OCI-LY1 (cell line): ENCODE results near the gene TRIM25.

Experiments used
- H2AFZ ChIP-seq: fragments of 200-600 bp; sonication (generic), shearing (Covaris generic); 2 replicates; pipeline ENCODE4 v1.6.0; 2014; ENCODE audit warnings: antibody characterized with exemption, mild to moderate bottlenecking, low read length
- H3F3A ChIP-seq: fragments of 200-600 bp; sonication (generic), shearing (Covaris generic); 2 replicates; pipeline ENCODE4 v1.6.0; 2014; ENCODE audit warnings: mild to moderate bottlenecking, antibody characterized with exemption, low read length, moderate library complexity; ENCODE audit not compliant: insufficient read depth
- H3K27ac ChIP-seq: fragments of 200-600 bp; sonication (generic); 2 replicates; pipeline ENCODE4 v1.5.1; 2014; ENCODE audit warnings: low read length, mixed run types, mild to moderate bottlenecking, low read depth; ENCODE audit not compliant: poor library complexity, severe bottlenecking
- H3K27me3 ChIP-seq: fragments of 200-600 bp; sonication (generic); 2 replicates; pipeline ENCODE4 v1.6.0; 2014; ENCODE audit warnings: antibody characterized with exemption, mild to moderate bottlenecking, low read length, moderate library complexity; ENCODE audit not compliant: insufficient read depth
- H3K36me3 ChIP-seq: fragments of 200-600 bp; sonication (generic); 2 replicates; pipeline ENCODE4 v1.6.1; 2014; ENCODE audit warnings: mild to moderate bottlenecking, antibody characterized with exemption, low read length, moderate library complexity, mixed read lengths; ENCODE audit not compliant: insufficient read depth
- H3K4me1 ChIP-seq: fragments of 200-600 bp; sonication (generic); 2 replicates; pipeline ENCODE4 v1.5.1; 2014; ENCODE audit warnings: mild to moderate bottlenecking, low read length, moderate library complexity; ENCODE audit not compliant: insufficient read depth, severe bottlenecking
- H3K4me2 ChIP-seq: fragments of 200-600 bp; sonication (generic), shearing (Covaris generic); 2 replicates; pipeline ENCODE4 v1.6.1; 2014; ENCODE audit warnings: low read length
- H3K4me3 ChIP-seq: fragments of 200-600 bp; sonication (generic); 2 replicates; pipeline ENCODE4 v1.5.1; 2014; ENCODE audit warnings: low read length, low read depth, mild to moderate bottlenecking, mixed read lengths; ENCODE audit not compliant: poor library complexity, severe bottlenecking
- H3K79me2 ChIP-seq: fragments of 200-600 bp; shearing (Covaris generic); 2 replicates; pipeline ENCODE4 v1.6.1; 2016; ENCODE audit warnings: mixed run types, low read length, mixed read lengths; ENCODE audit not compliant: insufficient read depth
- H3K9ac ChIP-seq: fragments of 200-600 bp; sonication (generic), shearing (Covaris generic); 2 replicates; pipeline ENCODE4 v1.6.1; 2014; ENCODE audit warnings: mild to moderate bottlenecking, low read length, mixed read lengths
- H3K9me2 ChIP-seq: fragments of 200-600 bp; sonication (generic), shearing (Covaris generic); 2 replicates; pipeline ENCODE4 v1.6.1; 2014; ENCODE audit warnings: low read depth, mild to moderate bottlenecking, low read length, mixed read lengths
- H3K9me3 ChIP-seq: fragments of 200-600 bp; shearing (Covaris generic); 2 replicates; pipeline ENCODE4 v1.6.1; 2014; ENCODE audit warnings: low read length, mixed read lengths
- H4K20me1 ChIP-seq: fragments of 200-600 bp; sonication (generic), shearing (Covaris generic); 2 replicates; pipeline ENCODE4 v1.6.0; 2016; ENCODE audit warnings: mild to moderate bottlenecking, low read length; ENCODE audit not compliant: insufficient read depth
- CTCF ChIP-seq: fragments of 200-600 bp; sonication (generic), shearing (Covaris generic); IDR thresholded peaks from 2 replicates; pipeline ENCODE4 v1.5.1; 2017; ENCODE audit warnings: mild to moderate bottlenecking, antibody characterized with exemption, low read length, moderate library complexity, mixed read lengths
- EZH2 ChIP-seq: fragments of 200-600 bp; sonication (generic), shearing (Covaris generic); IDR thresholded peaks from 2 replicates; pipeline ENCODE4 v1.8.0; 2017; ENCODE audit warnings: borderline replicate concordance, mixed run types, mild to moderate bottlenecking, antibody characterized with exemption, low read length, moderate library complexity, mixed read lengths

Gene TRIM25

DNA sequence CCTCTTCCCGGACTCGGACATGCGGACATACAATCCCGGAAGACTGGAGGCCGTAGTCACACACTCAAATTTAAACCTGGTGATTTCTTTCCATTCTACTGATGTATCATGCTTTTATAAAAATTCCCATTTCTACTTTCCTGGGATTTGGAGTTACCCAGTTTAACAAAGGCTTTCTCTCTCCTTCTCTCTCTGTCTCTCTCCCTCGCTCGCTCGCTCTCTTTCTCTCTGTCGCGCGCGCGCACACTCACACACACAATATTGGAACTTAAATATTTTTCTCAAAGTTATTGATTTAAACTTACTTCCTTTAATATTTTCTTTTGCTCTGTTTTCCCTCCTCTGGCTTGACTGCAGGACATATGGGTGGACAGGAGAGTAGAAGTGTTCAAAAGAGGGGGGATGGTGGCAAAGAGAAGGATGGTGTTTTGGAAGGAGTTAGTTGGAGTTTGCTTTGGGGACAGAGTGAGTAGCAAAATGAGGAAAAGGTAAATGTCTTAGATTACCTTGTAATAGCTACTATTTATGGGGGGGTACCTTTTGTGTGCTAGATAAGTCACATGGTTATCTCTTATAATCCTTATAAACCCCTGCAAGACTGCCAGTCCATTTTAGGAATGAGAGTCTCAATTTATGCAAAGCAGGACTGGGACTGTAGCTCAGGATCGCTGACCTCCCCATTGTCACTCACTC, 878 bp upstream of the TRIM25 start:
- H3K9ac ChIP-seq: peak overlapping the region; percentile 77
- peaks cover 3% of the 10 kb centered on the region; the same call in 1 of the 2 replicates for H3F3A ChIP-seq
- TF ChIP-seq CTCF (no peak), EZH2 (no peak)
- peaks cover 6% of the 10 kb centered on the region; the same call in 1 of the 2 replicates for H3K9me3 ChIP-seq
- H3K36me3 ChIP-seq: peaks cover 7% of the 10 kb centered on the region; the same call in 1 of the 2 replicates
- peaks cover 38% of the 10 kb centered on the region for H3K4me1 ChIP-seq
- H3K9me2 ChIP-seq: no peaks in the 10 kb centered on the region
- H3K4me2 ChIP-seq: peak overlapping the region; percentile 76
- H3K27ac ChIP-seq: no peak overlapping the region
- peaks cover 11% of the 10 kb centered on the region for H3K79me2 ChIP-seq
- H3K4me3 ChIP-seq: peak overlapping the region; percentile 76
- H3K27me3 ChIP-seq: no peaks in the 10 kb centered on the region
- no peak overlapping the region; the same call in 1 of the 2 replicates for H2AFZ ChIP-seq
- no peaks in the 10 kb centered on the region for H4K20me1 ChIP-seq

DNA sequence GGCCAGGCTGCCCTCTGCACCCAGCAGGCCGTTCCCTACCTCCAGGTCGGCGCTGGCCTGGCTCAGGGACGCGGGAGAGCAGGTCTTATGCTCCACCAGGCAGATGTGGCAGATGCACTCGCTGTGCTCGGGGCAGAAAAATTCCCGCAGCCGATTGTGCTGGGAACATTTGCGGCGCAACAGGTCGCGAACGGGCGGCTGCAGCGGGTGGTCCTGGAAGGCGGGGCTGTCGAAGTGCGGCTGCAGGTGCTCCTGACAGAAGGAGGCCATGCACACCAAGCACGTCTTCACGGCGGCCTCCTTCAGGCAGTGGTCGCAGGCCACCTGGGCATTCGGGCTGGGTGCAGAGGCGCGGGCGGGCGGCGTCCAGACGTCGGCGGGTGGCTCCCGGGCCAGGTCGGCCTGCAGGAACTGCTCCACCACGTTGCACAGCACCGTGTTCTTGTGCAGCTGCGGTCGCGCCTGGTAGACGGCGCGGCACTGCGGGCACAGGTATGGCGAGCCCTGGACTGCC, 439 bp downstream of the TRIM25 start:
- Histone ChIP-seq H3K4me2 (peak overlapping the region; percentile 76), H3F3A (peaks cover 3% of the 10 kb centered on the region; the same call in 1 of the 2 replicates), H3K9me2 (no peaks in the 10 kb centered on the region), H3K9me3 (peaks cover 6% of the 10 kb centered on the region; the same call in 1 of the 2 replicates), H3K4me3 (peak overlapping the region; percentile 76), H3K79me2 (peaks cover 11% of the 10 kb centered on the region), H4K20me1 (no peaks in the 10 kb centered on the region), H3K4me1 (peaks cover 46% of the 10 kb centered on the region), H3K27ac (no peak overlapping the region), H3K27me3 (no peaks in the 10 kb centered on the region), H3K36me3 (peaks cover 10% of the 10 kb centered on the region; the same call in 1 of the 2 replicates), H2AFZ (no peak overlapping the region), H3K9ac (peak overlapping the region; percentile 77)
- no peak for TF ChIP-seq EZH2

DNA sequence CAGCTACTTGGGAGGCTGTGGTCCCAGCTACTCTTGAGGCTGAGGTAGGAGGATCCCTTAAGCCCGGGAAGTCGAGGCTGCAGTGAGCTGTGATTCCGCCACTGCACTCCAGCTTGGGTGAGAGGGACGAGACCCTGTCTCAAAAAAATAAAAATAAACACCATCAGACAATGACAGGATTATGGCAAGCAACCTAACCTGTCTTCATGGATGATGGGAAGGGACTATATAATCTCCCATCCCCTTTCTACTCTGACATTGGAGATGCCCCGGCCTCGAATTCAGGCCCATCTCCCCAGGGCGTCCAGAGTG, 893 bp downstream of the TRIM25 start:
- Histone ChIP-seq H3F3A (peaks cover 3% of the 10 kb centered on the region; the same call in 1 of the 2 replicates), H2AFZ (no peak overlapping the region), H3K9me3 (peaks cover 6% of the 10 kb centered on the region; the same call in 1 of the 2 replicates), H3K9ac (peak overlapping the region; percentile 77), H4K20me1 (no peaks in the 10 kb centered on the region), H3K4me2 (peak overlapping the region; percentile 76), H3K36me3 (peaks cover 13% of the 10 kb centered on the region; the same call in 1 of the 2 replicates), H3K4me3 (peak overlapping the region; percentile 76), H3K27me3 (no peaks in the 10 kb centered on the region), H3K9me2 (no peaks in the 10 kb centered on the region), H3K27ac (peak overlapping the region; percentile 30), H3K4me1 (peaks cover 51% of the 10 kb centered on the region), H3K79me2 (peaks cover 11% of the 10 kb centered on the region)
- no peak for TF ChIP-seq EZH2
- TF ChIP-seq CTCF: no peak
